NCI-H1105 (cell line): ENCODE data around the gene LRFN5.

Experiments
- DNase-seq: peaks from one replicate; lab custom pipeline; 2025; lab: John Stamatoyannopoulos, UW

The LRFN5 gene

DNA sequence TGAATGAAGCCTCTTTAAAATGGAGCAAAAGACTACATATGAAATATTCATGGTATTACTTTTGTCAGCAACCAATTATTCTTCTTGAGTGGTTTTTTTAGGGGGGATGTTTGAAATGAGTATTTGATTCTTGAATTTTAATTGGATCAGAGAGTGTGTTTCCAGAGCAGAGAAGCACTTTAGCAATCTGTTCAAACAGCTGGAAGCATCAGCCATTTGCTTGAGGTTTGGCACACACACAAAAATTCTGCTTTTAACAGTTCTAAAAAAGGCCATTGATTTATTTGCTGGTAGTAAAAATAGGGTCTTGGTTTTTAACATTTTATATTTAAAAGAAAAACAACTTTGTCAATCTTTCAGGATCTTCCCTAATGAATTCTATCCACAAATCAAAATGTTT is 292.7 kb downstream of the LRFN5 start:
- DNase-seq: peak; percentile 93

DNA sequence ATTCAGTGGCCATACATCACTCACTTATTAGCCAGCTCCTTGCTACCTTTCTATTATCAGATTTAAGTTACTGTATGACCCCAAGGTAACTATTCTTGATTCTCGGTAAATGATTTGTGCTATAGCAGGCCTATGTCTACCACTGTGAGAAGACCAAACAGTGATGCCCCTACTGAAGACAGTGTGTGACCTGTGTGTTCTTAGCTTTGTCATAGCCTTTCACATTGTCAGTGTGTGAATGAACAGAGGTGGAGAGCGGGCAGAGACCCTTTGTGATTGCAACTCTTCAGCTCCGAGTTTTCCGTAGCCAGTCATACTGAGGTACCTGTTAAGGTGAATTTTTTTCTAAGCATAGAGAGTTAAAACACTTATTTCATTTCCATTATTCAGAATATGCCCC is 294.0 kb downstream of the LRFN5 start:
- DNase-seq: no peak

DNA sequence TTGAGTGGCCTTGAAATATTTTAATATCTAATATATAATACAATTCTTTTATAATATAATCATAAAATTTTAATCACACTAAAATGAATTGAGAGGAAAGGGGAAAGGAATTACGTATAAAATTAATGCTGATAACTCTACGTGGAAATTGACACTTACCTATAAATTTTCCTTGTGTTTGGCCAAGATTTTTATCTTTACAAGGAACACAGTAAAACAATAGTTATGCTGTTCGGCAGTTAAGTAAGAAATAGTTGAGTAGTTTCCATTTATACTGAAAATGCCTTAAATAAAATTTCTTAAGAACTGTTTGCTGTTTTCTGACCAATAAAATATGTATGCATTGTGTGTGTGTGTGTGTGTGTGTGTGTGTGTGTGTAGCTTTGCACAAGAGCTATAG is 294.4 kb downstream of the LRFN5 start:
- DNase-seq: no peak

DNA sequence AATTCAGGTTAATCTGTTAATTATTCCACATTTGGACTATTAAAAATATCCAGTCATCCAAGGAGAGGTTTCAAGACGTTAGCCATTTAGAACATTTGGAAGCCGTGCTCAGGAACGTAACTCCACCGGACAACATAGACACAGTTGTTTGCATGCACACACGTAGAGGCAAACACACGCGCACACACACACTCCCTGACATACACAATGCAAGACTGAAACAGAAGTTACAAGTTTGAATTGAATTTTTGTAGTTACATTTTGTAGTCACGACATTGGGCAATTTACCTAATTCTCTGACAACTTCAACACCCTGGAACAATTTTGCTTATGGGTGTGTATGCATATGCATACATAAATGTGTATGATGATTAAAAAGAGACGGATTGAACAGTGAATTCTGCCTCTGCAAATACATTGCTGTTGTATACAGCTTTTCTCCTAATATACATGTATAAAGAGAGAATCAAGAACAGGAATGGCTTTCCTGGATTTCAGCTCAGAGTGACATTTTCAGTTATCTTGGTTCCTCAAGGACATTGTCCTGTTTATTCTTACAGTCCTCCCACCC is 298.8 kb downstream of the LRFN5 start:
- no peak for DNase-seq

DNA sequence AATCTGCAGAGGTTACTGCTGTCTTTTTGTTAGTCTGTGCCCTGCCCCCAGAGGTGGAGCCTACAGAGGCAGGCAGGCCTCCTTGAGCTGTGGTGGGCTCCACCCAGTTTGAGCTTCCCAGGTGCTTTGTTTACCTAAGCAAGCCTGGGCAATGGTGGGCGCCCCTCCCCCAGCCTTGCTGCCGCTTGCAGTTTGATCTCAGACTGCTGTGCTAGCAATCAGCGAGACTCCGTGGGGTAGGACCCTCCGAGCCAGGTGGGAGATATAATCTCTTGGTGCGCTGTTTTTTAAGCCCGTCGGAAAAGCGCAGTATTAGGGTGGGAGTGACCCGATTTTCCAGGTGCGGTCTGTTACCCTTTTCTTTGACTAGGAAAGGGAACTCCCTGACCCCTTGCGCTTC is 304.5 kb downstream of the LRFN5 start:
- DNase-seq: peak; percentile 62

DNA sequence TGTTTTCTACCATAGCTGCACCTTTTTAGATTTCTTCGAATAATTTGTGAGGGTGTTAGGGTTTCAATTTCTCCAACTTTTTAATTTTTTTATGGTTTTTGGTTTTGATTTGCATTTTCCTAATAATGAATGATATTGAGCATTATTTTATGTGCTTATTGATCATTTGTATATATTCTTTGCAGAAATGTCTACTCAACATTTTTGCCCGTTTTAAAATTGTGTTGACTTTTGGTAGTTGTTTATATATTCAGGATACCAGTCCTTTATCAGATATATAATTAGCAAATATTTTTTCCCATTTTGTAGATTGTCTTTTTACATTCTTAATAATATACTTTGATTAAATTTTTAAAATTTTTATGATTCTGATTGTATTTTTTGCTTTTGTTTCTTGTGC is 306.7 kb downstream of the LRFN5 start:
- no peak for DNase-seq

DNA sequence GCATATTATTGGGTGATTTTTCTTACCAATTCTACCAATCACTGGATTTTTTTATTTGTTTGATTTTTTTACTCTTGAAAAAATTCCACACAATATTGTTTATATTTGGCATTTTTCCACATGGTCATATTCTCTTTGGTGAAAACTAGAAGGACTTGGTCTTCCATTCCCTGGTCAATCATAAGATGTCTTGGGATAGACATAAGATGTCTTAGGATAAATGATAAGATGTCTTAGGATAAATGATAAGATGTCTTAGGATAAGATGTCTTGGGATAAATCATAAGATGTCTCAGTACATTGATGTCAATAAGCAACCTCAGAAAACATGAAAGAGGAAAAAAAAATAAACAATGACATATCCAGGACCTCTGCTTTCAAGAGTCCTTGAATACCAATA is 309.1 kb downstream of the LRFN5 start:
- DNase-seq: no peak

DNA sequence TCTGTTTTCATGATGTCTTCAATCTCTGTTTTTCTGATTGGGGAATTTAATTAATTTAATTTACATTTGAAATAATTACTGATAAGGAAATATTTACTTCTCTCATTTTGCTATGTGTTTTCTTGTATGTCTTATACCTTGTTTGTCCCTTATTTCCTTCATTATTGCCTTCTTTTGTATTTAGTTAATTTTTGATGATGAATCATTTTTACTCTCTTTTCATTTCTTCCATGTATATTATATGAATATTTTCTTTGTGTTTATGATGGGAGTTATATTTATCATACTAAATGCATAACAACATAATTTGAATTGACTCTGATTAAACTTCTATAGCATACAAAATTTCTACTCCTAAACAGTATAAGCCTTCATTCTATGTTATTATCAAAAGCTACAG is 309.6 kb downstream of the LRFN5 start:
- no peak for DNase-seq

DNA sequence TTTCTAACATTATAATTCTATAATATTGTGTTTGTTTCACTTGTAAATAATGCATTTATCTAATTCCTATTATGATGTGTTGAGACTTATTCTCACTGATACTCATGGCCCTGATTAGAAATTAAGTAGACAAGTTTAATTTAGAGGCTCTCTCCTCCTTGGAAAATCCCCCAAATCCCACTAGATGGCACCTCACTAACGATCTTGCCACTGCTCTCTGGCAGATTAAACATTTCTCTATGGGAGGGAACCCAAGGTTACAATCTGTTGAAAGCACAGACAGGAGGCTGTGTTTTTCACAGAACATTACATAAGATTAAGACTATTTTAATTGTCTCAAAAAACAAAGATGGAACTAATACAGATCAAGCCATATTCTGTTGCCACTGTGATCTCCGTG is 318.7 kb downstream of the LRFN5 start:
- peak; percentile 62 for DNase-seq

DNA sequence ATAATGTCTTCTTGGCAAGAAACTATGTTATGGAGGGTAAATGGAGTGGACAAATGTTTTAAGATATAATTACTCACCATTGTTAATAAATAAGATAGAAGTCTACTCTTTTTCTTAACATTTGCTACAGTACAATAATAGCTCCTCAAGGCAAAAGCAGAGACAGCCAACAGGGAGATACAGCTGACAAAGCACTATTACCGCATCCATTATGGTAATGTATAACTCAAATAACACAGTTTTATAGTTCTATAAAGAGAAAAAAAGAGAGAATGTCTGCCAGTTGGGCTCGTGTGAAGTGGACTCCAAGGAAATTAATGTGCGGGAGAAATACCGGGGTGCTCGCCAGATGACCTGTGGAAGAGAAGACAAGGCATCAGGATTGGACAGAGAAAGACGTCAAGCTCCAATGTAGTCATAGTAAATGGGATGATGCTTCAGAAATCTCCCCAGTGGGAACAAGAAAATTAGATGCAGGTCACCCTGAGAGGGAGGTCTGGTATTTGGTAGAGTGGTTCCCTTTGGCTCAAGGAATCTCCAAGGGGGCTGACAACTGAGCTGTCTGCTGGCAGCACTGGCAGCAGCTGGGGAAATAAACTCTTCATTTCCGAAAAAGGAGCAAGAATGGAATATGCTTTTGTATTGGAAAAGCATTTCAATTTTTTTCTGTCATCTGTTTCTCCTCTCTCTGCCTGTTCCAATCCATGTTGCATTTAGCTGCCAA is 343.9 kb downstream of the LRFN5 start:
- no peak for DNase-seq
